ENCODE data around the gene GARIN1A. TPM values are rescaled to one million over a fixed set of nuclear protein-coding genes. Genes with fewer than 3 reads are reported as not detected.

The GARIN1A gene
- total and polyA plus RNA-seq, 8 donors = 1.1 to 4.1 (median 2.8) TPM

DNA sequence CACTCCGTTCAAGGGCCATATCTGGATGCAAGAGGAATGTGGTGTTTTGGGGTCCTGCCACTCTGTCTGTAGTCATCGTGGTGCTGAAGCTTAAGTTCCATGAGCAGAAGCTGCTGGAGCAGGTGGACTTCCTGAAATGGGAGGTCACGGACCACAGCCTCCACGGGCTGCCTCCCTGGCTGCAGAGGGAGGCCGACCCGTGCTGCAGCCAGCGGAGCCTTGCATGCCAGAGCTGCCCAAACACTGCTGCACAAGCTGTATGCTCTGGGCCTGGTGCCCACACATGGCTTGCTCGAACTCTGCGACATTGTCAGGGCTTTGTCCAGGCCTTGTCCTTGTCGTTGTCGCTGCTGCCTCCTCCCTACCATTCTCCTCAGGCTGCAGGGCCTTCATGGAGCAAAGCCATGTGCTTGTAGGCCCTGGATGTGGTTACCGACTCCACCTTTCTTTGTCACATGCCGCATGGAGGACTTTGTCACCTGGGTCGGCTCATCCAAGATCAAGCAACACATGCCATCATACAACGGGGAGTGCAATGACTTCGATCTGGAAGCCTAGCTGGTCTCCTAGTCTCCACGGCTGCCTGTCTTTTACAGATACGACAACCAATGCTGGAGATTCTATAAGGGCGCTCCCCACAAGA lies 21.4 kb downstream of the GARIN1A start:
- Histone ChIP-seq H3K4me3 (no peak overlapping the region), H3K27me3 (peaks cover 21 to 35% of the 10 kb centered on the region in 2 donors), H3K4me1 (no peaks in the 10 kb centered on the region), H3K36me3 (no peaks in the 10 kb centered on the region), H3K27ac (no peak overlapping the region), H3K9me3 (no peaks in the 10 kb centered on the region)
- TF ChIP-seq, protein P1, sequence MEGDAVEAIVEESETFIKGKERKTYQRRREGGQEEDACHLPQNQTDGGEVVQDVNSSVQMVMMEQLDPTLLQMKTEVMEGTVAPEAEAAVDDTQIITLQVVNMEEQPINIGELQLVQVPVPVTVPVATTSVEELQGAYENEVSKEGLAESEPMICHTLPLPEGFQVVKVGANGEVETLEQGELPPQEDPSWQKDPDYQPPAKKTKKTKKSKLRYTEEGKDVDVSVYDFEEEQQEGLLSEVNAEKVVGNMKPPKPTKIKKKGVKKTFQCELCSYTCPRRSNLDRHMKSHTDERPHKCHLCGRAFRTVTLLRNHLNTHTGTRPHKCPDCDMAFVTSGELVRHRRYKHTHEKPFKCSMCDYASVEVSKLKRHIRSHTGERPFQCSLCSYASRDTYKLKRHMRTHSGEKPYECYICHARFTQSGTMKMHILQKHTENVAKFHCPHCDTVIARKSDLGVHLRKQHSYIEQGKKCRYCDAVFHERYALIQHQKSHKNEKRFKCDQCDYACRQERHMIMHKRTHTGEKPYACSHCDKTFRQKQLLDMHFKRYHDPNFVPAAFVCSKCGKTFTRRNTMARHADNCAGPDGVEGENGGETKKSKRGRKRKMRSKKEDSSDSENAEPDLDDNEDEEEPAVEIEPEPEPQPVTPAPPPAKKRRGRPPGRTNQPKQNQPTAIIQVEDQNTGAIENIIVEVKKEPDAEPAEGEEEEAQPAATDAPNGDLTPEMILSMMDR (IDR thresholded peaks at IDR 0.05) = no peak
- ATAC-seq (no peak), DNase-seq (no peak)
- intact Hi-C loops (cut with DNase I) = no loop called here

DNA sequence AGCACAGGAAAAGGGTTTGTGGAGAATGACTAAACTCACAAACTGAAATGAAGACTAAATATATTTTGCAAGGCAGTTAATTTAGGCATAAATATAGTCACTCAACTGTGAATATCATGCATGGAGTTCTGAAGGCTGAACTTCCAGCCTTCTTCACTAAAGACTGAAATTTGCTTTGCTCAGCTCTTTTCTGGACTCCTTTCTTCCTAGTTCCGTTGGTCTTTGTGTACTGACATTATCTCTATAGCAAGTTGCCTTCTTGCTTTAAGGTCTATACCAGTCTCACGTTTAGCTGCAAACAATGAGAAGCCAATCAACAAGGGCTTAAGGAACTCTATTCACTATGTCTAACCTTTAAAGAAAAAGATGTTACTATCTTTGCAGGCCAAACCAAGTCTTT lies 22.6 kb downstream of the GARIN1A start:
- DNase-seq = no peak
- intact Hi-C loops (cut with DNase I) = no loop called here
- Histone ChIP-seq H3K36me3 (no peaks in the 10 kb centered on the region), H3K27ac (no peak overlapping the region), H3K4me1 (no peaks in the 10 kb centered on the region), H3K27me3 (peaks cover 31 to 48% of the 10 kb centered on the region in 2 donors), H3K9me3 (no peaks in the 10 kb centered on the region), H3K4me3 (no peak overlapping the region)
- TF ChIP-seq, protein P1 (IDR thresholded peaks at IDR 0.05) = no peak
- ATAC-seq = no peak

DNA sequence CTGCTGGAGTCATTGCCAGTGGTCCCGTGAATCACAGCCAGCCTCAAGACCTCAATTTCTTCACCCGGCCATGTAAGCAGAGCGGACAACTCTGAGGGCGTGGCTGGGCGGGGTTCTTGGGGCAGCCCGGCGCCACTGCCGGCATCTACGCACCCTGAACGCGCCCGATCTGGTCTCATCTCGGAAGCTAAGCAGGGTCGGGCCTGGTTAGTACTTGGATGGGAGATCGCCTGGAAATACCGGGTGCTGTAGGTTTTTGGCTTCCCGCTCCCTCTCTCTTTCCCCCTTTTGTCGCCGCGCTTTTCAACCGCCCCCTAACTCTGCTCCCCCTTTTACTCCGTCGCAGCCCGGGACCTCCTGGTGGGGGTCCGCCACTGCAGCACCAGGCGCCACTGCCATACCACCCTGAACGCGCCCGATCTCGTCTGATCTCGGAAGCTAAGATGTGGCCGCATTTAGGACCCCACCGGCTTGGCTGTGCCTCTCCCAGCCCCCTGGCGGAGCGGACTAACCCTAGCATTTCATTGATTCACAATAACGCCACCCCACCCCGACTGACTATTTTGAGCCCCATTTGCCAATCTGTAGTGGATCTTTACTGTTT lies 25.3 kb downstream of the GARIN1A start:
- H3K4me3 ChIP-seq = peak overlapping the region; percentile 6 to 7
- peaks cover 32 to 61% of the 10 kb centered on the region in 2 donors for H3K27me3 ChIP-seq
- DNase-seq = peak; percentile 17 to 85 (median 38)
- TF ChIP-seq, protein P1 (IDR thresholded peaks at IDR 0.05) = no peak
- H3K9me3 ChIP-seq = no peaks in the 10 kb centered on the region
- H3K27ac ChIP-seq = no peak overlapping the region
- no peaks in the 10 kb centered on the region for H3K36me3 ChIP-seq
- ATAC-seq = peak; percentile 80
- intact Hi-C loops (cut with DNase I) = no loop called here
- no peaks in the 10 kb centered on the region for H3K4me1 ChIP-seq

DNA sequence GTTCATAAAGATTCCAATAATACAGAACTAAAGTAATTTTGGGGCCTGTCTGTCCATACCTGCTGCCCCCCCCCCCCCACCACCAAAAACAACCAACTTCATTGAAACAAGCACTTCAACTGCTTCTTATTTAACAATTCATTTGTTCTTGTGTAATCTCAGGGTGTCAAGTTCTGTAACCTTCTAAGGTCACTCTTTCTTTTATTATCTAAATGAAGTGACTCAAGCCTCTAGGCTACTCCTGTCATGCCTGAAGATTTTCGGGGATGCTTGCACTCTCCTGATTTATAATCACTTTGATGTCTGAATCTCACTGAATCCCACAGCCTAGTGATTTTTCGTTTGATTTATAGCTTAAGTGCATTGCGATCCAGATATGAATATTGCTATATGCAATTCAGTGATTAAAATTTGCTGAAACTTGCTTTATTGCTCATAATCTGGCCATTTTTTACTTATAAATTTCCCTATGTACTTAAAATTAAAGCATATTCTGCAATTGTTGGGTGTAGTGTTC lies 27.2 kb downstream of the GARIN1A start:
- intact Hi-C loops (cut with DNase I) = no loop called here
- TF ChIP-seq, protein P1 (IDR thresholded peaks at IDR 0.05) = no peak
- Histone ChIP-seq H3K27me3 (peaks cover 32 to 61% of the 10 kb centered on the region in 2 donors), H3K27ac (no peak overlapping the region), H3K4me3 (no peak overlapping the region), H3K36me3 (no peaks in the 10 kb centered on the region), H3K4me1 (no peaks in the 10 kb centered on the region), H3K9me3 (no peaks in the 10 kb centered on the region)
- ATAC-seq = no peak
- DNase-seq = no peak

DNA sequence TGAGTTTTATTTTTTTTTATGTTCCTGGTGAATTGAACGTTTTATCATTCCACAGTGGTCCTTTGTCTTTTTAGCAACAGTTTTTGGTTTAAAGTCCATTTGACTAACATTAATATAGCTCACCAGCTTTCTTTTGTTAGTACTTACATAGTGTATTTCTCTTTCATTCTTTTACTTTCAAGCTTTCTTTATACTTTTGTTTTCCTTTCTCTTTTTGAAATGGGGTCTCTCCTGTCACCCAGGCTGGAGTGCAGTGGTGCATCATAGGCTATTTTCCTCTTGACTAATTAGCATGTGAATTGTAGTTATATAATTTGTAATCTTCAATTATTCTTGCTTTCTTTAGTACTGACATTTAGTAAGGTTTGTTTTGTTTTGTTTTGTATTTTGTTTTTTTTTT lies 27.8 kb downstream of the GARIN1A start:
- DNase-seq (no peak), ATAC-seq (no peak)
- TF ChIP-seq, protein P1 (IDR thresholded peaks at IDR 0.05) = no peak
- Histone ChIP-seq H3K27ac (no peak overlapping the region), H3K27me3 (peaks cover 32 to 61% of the 10 kb centered on the region in 2 donors), H3K9me3 (no peaks in the 10 kb centered on the region), H3K36me3 (no peaks in the 10 kb centered on the region), H3K4me3 (no peak overlapping the region), H3K4me1 (no peaks in the 10 kb centered on the region)
- intact Hi-C loops (cut with DNase I) = no loop called here
